Ovary (tissue), 9 donors: Measurements from ENCODE around the gene MTUS2. TPM values are rescaled to one million over a fixed set of nuclear protein-coding genes. Genes with fewer than 3 reads are reported as not detected.

Source experiments
- DNase-seq, 5 donors: peaks; one replicate each; pipeline ENCODE4 v3.0.0-alpha.2; 2019 to 2020
- H3K27ac ChIP-seq, 2 donors: fragments of 200-600 bp; one replicate each; pipeline versions ENCODE4 v1.5.1 to v1.8.0; 2019 to 2022
- H3K27me3 ChIP-seq: fragments of 200-600 bp; one replicate; pipeline ENCODE4 v1.8.0; 2022
- H3K36me3 ChIP-seq: fragments of 200-600 bp; sonication (generic); one replicate; pipeline ENCODE4 v1.5.1; 2019
- H3K4me1 ChIP-seq: one replicate; pipeline ENCODE4 v1.8.1; 2013; ENCODE audit warnings: mild to moderate bottlenecking, moderate library complexity; ENCODE audit not compliant: insufficient read depth
- H3K4me3 ChIP-seq: fragments of 200-600 bp; sonication (generic); one replicate; pipeline ENCODE4 v1.5.1; 2017
- H3K9me3 ChIP-seq, 2 donors: fragments of 200-600 bp in 1 of 2; sonication (generic) in 1 of 2; one replicate each; pipeline versions ENCODE4 v1.5.1 to v1.8.1; 2013 to 2019; ENCODE audit warnings: mild to moderate bottlenecking in 1 of 2, moderate library complexity in 1 of 2
- CTCF ChIP-seq, 3 donors: fragments of 450-650 bp in 2 of 3; fragments of 200-600 bp in 1 of 3; IDR thresholded peaks; one replicate each; pipeline versions ENCODE4 v1.5.1 to v1.8.0; 2016 to 2022; ENCODE audit warnings: antibody characterized with exemption in 3 of 3, mild to moderate bottlenecking in 1 of 3
- EP300 ChIP-seq: sonication (generic); formaldehyde crosslinking; IDR thresholded peaks from one replicate; pipeline ENCODE4 v1.6.1; 2017; ENCODE audit warnings: antibody characterized with exemption
- POLR2A ChIP-seq: fragments of 450-650 bp; IDR thresholded peaks from one replicate; pipeline ENCODE4 v1.6.1; 2017; ENCODE audit warnings: antibody characterized with exemption, mild to moderate bottlenecking, moderate library complexity
- WGBS, 3 donors: extraction: QIAGEN DNeasy Blood & Tissue Kit in 1 of 3; methylation state at CpG; one replicate each; pipeline versions ENCODE4 v1.1.5 to v1.1.7; 2013 to 2017; 5-methylcytosine and 5-hydroxymethylcytosine counted together
- intact Hi-C, 4 donors: fragments of 100-400 bp; cut with DNase I; formaldehyde crosslinking; loops; one replicate each; pipeline versions ENCODE4 v1.11.0 to v1.15.1; 2022 to 2023
- polyA plus RNA-seq, 2 donors: library from polyadenylated mRNA; stranded (reverse); fragments of 200-250 nt in 1 of 2; fragments of 350-450 nt in 1 of 2; fragmentation: Illumina TruSeq in 1 of 2; extraction: RNeasy Lipid Tissue Mini Kit (QIAGEN cat#74804) in 1 of 2; gene quantifications; one replicate each; pipeline ENCODE4 v1.2.3, GENCODE V29; 2013 to 2014
- total RNA-seq, 7 donors: library from RNA; depleted of rRNA in 2 of 7; stranded (reverse); fragments of >200 nt in 2 of 7; fragmentation: NEBNext Ultra II Directional in 3 of 7; extraction: Animal tissue kit (Norgen Biotek cat#: 25700) in 3 of 7; gene quantifications; one replicate each; pipeline versions ENCODE4 v1.1.0 to v1.2.4, GENCODE V29; 2016 to 2023
- donor health status: DM: no; HTN: no; CAD: no; lungs with moderate emphysema.
- donor health status: DM: no; HTN: no; CAD: no.
- donor health status: Bipolar disorder and iron deficiency.
- donor health status: DM: yes; HTN: yes; CAD: no.
- donor health status: DM: no; HTN: no; CAD: no.
- donor health status: DM: yes; HTN: yes; CAD: no.

MTUS2 gene
- total and polyA plus RNA-seq, 9 donors = 1.5 to 8.7 (median 5.4) TPM

- WGBS, 3 donors = 68 to 82% (median 76%) methylated on average over 4 of the region's 4 CpGs
- intact Hi-C loops = no loop called here
- DNase-seq = no peak
- Histone ChIP-seq H3K9me3 (no peaks in the 10 kb centered on the region), H3K27ac (no peak overlapping the region), H3K36me3 (no peaks in the 10 kb centered on the region), H3K27me3 (no peaks in the 10 kb centered on the region), H3K4me1 (no peaks in the 10 kb centered on the region), H3K4me3 (no peak overlapping the region)
- no peak for TF ChIP-seq POLR2A
These were observed 311.9 kb downstream of the MTUS2 start for GRCh38 chr13:29131881-29132668.

GRCh38 chr13:29136341-29136740, 316.2 kb downstream of the MTUS2 start:
- no peaks in the 10 kb centered on the region for H3K27me3 ChIP-seq
- no peak overlapping the region for H3K27ac ChIP-seq
- 80 to 92% (median 89%) methylated on average over 2 of the region's 2 CpGs for WGBS, 3 donors
- intact Hi-C loops = no loop called here
- no peaks in the 10 kb centered on the region for H3K9me3 ChIP-seq
- no peak for DNase-seq
- H3K36me3 ChIP-seq = no peaks in the 10 kb centered on the region
- H3K4me3 ChIP-seq = no peak overlapping the region
- no peaks in the 10 kb centered on the region for H3K4me1 ChIP-seq
- TF ChIP-seq POLR2A = no peak
- TF ChIP-seq CTCF (IDR thresholded peaks at IDR 0.05) = no peak
- TF ChIP-seq EP300 = no peak

GRCh38 chr13:29137016-29137415, 316.9 kb downstream of the MTUS2 start:
- H3K27ac ChIP-seq = no peak overlapping the region
- H3K4me3 ChIP-seq = no peak overlapping the region
- no peaks in the 10 kb centered on the region for H3K27me3 ChIP-seq
- DNase-seq = no peak
- no peaks in the 10 kb centered on the region for H3K9me3 ChIP-seq
- no peaks in the 10 kb centered on the region for H3K4me1 ChIP-seq
- 75 to 85% (median 83%) methylated on average over 1 of the region's 1 CpG for WGBS, 3 donors
- no peak for TF ChIP-seq POLR2A
- TF ChIP-seq EP300 = no peak
- no peak for TF ChIP-seq CTCF (IDR thresholded peaks at IDR 0.05)
- intact Hi-C loops = no loop called here
- H3K36me3 ChIP-seq = no peaks in the 10 kb centered on the region

- Histone ChIP-seq H3K9me3 (no peaks in the 10 kb centered on the region), H3K27me3 (no peaks in the 10 kb centered on the region), H3K27ac (no peak overlapping the region), H3K4me1 (no peaks in the 10 kb centered on the region), H3K4me3 (no peak overlapping the region), H3K36me3 (no peaks in the 10 kb centered on the region)
- DNase-seq = no peak
- WGBS, 3 donors = 68 to 93% (median 78%) methylated on average over 1 of the region's 1 CpG
- TF ChIP-seq CTCF (IDR thresholded peaks at IDR 0.05) = no peak
- TF ChIP-seq EP300 = no peak
- no peak for TF ChIP-seq POLR2A
- intact Hi-C loops = no loop called here
These were observed 317.9 kb downstream of the MTUS2 start for GRCh38 chr13:29137995-29138394.

- H3K36me3 ChIP-seq = no peaks in the 10 kb centered on the region
- 20 to 36% (median 23%) methylated on average over 4 of the region's 4 CpGs for WGBS, 3 donors
- no peak overlapping the region for H3K27ac ChIP-seq
- no peak for DNase-seq
- no peak overlapping the region for H3K4me3 ChIP-seq
- H3K4me1 ChIP-seq = no peaks in the 10 kb centered on the region
- H3K27me3 ChIP-seq = no peaks in the 10 kb centered on the region
- intact Hi-C loops = no loop called here
- H3K9me3 ChIP-seq = no peaks in the 10 kb centered on the region
- TF ChIP-seq EP300 (no peak), CTCF (IDR thresholded peaks at IDR 0.05) (no peak), POLR2A (no peak)
These were observed 320.1 kb downstream of the MTUS2 start for GRCh38 chr13:29140277-29140676.
